GM18861 (cell line): ENCODE results near the gene CYP2U1.
"Not testable (repeated sequence)": the region's sequence is repeated elsewhere in the genome, so short reads cannot be mapped to it uniquely, and the experiment has no call there.

Experiments
- ATAC-seq: cut with Tn5 transposase; IDR thresholded peaks from one replicate; pipeline ENCODE4 v1.9.1; 2021; ENCODE audit not compliant: unreplicated experiment

Gene CYP2U1

GRCh38 chr4:107917500-107917899, 13.8 kb upstream of the CYP2U1 start:
- ATAC-seq, result no peak

GRCh38 chr4:107922486-107923473, 8.6 kb upstream of the CYP2U1 start:
- no peak for ATAC-seq

GRCh38 chr4:107925713-107926112, 5.6 kb upstream of the CYP2U1 start:
- not testable (repeated sequence) for ATAC-seq

- not testable (repeated sequence) for ATAC-seq
Observed at GRCh38 chr4:107926875-107927274, 4.5 kb upstream of the CYP2U1 start.

- no peak for ATAC-seq
Observed at GRCh38 chr4:107931775-107932321, 499 bp downstream of the CYP2U1 start.

GRCh38 chr4:107935246-107935645, 3.9 kb downstream of the CYP2U1 start:
- no peak for ATAC-seq

GRCh38 chr4:107937040-107937439, 5.7 kb downstream of the CYP2U1 start:
- ATAC-seq, result no peak

GRCh38 chr4:107939307-107939706, 8.0 kb downstream of the CYP2U1 start:
- no peak for ATAC-seq

- ATAC-seq, result no peak
Observed at GRCh38 chr4:107945809-107946208, 14.5 kb downstream of the CYP2U1 start.

- no peak for ATAC-seq
Observed at GRCh38 chr4:107950746-107951540, 19.6 kb downstream of the CYP2U1 start.

GRCh38 chr4:107951551-107951950, 20.2 kb downstream of the CYP2U1 start:
- ATAC-seq, result no peak

GRCh38 chr4:107956011-107956410, 24.7 kb downstream of the CYP2U1 start:
- ATAC-seq, result no peak

GRCh38 chr4:107966903-107967302, 35.6 kb downstream of the CYP2U1 start:
- ATAC-seq, result no peak

GRCh38 chr4:107967519-107967918, 36.2 kb downstream of the CYP2U1 start:
- ATAC-seq, result not testable (repeated sequence)

GRCh38 chr4:107967921-107968320, 36.6 kb downstream of the CYP2U1 start:
- ATAC-seq, result not testable (repeated sequence)

GRCh38 chr4:107970063-107970798, 38.9 kb downstream of the CYP2U1 start:
- no peak for ATAC-seq

GRCh38 chr4:107972605-107973004, 41.3 kb downstream of the CYP2U1 start:
- no peak for ATAC-seq

- no peak for ATAC-seq
Observed at GRCh38 chr4:107974523-107974922, 43.2 kb downstream of the CYP2U1 start.

- no peak for ATAC-seq
Observed at GRCh38 chr4:107977482-107977881, 46.1 kb downstream of the CYP2U1 start.

GRCh38 chr4:107977966-107978705, 46.8 kb downstream of the CYP2U1 start:
- no peak for ATAC-seq
